Vagina (tissue), 2 donors: Measurements from ENCODE around the gene ADAT3.

ENCODE experiments used
- CTCF ChIP-seq, 3 experiments: fragments of 450-650 bp in 2 of 3; fragments of 200-600 bp in 1 of 3; sonication (generic) in 1 of 3; IDR thresholded peaks; one replicate each; pipeline ENCODE4 v1.5.1; 2017 to 2019; ENCODE audit warnings: antibody characterized with exemption in 3 of 3, mild to moderate bottlenecking in 2 of 3, moderate library complexity in 2 of 3
- POLR2A ChIP-seq, 2 donors: fragments of 450-650 bp; IDR thresholded peaks; one replicate each; pipeline ENCODE4 v1.6.1; 2017; ENCODE audit warnings: antibody characterized with exemption in 2 of 2, mild to moderate bottlenecking in 2 of 2, moderate library complexity in 2 of 2

GRCh38 chr19:1914826-1915341, 9.7 kb downstream of the ADAT3 start:
- TF ChIP-seq CTCF (IDR thresholded peaks at IDR 0.05) = no peak
- no peak for TF ChIP-seq POLR2A (IDR thresholded peaks at IDR 0.05)
